Uterus (tissue), 2 donors: ENCODE results near the gene VSTM4.

Source experiments
- CTCF ChIP-seq, 4 experiments: fragments of 200-600 bp in 2 of 4; fragments of 450-650 bp in 2 of 4; sonication (generic) in 2 of 4; IDR thresholded peaks; one replicate each; pipeline ENCODE4 v1.5.1; 2016 to 2019; ENCODE audit warnings: antibody characterized with exemption in 4 of 4, mild to moderate bottlenecking in 2 of 4, moderate library complexity in 1 of 4
- POLR2A ChIP-seq, 2 donors: fragments of 450-650 bp; IDR thresholded peaks; one replicate each; pipeline ENCODE4 v1.6.1; 2016; ENCODE audit warnings: antibody characterized with exemption in 2 of 2, mild to moderate bottlenecking in 1 of 2, moderate library complexity in 1 of 2

- TF ChIP-seq CTCF (IDR thresholded peaks at IDR 0.05) (no peak), POLR2A (IDR thresholded peaks at IDR 0.05) (no peak)
Measured at GRCh38 chr10:49133706-49134248, 18.5 kb upstream of the VSTM4 start, which contains the start of gene FAM170B.
